GM19438 (cell line): ENCODE measurements around the gene BRME1.
A peak's percentile ranks its signal among the peaks of the same experiment; 100 is the strongest.

Experiments used
- ATAC-seq: cut with Tn5 transposase; IDR thresholded peaks from one replicate; pipeline ENCODE4 v1.9.1; 2021; ENCODE audit warnings: low read depth; ENCODE audit not compliant: unreplicated experiment

BRME1 gene

DNA sequence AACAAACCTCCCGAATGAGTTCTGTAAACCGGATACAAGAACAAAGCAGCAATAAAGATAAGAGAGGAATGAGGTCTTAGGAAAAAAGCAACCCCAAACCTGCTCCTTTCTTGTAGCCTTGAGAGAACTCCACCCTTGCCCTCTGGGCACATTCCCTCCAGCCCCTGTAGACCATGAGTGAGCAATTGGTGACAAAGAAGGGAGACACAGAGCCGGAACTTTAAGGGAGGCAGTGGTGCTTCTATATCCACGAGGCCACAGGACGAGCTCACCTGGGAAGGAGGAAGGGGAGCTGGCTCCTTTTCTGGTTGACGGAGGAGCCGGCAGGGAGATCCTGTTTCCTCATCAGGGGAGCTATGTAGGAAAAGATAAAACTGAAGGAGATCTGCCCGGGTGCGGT, 13.0 kb downstream of the BRME1 start:
- ATAC-seq = no peak

DNA sequence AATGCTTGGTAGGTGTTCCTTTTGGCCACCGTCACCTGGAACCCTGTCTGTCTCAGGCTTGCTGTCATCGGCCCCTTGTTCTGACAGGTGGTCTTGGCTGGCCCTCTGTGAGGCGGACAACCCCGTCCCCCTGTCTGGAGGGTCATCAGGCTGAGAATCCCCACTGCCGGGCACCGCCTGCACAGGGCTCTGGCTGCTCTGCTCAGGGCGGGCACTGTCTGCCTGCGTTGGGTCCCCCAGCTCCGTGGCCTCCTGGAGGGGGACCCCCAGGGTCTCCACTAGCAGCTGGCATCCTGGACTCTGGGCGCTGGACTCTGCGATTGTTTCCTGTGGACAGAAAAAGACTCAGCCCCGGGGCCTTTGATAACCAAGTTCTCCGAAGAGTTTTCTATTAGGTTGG, 15.8 kb downstream of the BRME1 start:
- no peak for ATAC-seq

DNA sequence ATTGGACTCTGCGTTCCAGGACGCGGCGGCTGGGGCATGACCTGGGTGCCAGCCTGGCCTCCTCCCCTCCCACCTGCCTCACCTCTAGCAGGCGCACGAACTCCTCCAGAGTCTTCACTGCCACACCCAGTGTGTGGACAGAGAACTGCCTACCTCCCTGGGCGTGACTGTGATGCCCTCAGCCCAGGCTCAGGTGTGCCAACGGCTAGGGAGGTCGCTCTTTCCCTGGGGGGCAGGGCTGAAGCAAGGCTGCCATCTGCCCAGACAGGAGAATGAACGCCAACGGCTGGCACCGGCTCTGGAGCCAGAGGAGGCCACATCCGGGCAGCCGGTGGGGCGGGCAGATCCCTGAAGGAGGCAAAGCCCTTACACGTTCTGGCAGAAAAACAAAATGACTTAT, 17.6 kb downstream of the BRME1 start:
- no peak for ATAC-seq

DNA sequence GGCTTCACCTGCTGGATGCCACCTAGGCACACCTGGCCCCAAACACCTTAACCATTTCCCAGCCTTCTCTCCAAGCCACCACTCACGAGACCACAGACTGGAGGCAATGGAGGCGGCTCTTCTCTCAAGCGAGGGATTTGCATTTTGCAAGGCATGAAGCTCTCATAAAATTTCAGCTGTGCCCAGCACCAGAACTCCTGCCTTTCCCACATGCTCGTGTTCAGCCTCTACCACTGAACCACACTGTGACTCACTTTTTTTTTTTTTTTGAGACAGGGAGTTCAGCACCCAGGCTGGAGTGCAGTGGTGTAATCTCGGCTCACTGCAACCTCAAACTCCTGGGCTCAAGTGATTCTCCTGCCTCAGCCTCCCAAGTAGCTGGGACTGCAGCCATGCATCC, 18.4 kb downstream of the BRME1 start:
- no peak for ATAC-seq

DNA sequence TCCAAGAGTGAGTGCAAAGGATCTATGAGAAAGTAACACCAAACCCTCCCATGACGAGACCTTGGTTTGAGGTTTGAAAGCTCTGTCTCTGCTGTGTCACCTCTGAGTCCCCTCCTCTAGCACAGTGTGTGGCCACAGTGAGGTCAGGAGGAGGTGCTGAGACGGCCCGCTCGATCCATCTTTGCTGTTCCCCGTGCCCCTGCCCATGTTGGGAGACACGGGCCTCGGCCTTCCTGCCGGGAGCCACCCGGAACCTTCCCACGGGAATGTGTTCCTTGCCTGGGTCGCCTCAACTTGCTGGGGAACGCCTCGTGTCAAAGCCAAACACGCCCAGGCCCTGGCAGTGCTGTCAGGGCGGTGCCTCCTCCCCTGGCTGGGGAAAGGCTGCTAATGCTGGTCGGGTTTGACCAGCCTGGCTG, 18.9 kb downstream of the BRME1 start:
- no peak for ATAC-seq

DNA sequence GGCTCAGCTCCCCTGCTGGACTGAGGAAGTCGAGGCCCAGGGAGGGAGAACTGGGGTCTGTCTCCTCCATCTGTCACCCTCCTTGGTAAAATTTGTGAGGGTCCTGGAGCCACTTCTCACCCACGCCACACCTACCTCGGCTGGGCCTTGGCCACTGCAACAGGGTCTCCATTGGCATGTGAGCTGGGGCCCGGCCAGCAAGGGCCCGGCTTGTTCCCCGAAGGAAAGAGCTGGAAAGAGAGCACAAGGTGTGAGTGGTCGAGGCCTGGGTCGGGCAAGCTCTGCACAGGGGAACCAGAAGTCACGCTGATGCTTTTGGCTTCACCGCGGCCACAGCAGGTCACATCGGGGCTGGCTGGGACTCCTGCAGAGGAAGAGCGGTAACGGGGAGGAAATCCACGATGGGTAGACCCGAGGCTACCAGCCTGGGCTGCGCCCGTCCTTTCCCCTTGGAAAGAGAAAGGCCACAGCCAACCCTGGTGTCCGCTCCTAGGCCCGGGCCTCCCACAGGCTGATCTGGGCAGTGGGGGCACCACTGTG, 20.0 kb downstream of the BRME1 start:
- no peak for ATAC-seq

DNA sequence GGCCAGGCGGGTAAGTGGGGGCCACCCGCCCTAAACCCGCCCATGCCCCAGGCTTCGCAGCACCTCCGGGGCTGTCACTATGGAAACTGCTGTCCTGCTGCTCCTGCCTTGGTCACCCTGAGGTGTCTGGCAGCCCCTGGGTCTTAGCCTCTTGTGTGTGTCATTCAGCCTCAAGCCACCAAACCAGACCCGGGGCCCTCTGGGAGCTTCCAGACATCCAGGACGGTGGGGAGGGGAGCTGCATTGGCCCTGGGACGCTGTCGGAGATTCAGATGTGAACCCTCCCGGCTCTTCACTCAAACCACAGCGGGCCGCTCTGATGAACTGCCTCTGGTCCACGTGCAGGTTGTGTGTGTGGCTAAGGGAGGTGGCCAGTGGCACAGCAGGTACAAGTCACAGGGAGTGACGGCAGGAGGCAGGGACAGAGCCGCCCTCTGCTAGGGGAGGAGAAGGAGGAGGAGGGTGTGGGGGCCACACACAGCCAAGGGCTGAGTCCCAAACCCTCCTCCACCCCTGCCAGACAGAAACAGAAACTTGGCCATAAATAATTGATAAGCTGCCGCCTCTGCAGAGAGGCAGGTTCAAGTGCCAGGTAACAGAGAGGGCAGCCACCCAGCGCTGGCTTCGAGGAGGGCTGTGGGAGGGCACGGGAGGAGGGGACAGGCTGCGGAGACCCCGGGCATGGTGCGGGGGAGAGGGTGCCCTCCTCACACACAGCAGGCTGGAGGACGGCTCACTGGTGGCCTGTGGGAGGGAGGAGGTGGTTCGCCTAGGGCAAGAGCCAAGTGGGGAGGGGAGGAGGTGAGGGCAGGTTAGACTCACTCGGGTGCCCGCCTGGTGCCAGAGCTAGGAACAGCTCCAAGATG, 21.0 kb downstream of the BRME1 start:
- ATAC-seq = no peak

DNA sequence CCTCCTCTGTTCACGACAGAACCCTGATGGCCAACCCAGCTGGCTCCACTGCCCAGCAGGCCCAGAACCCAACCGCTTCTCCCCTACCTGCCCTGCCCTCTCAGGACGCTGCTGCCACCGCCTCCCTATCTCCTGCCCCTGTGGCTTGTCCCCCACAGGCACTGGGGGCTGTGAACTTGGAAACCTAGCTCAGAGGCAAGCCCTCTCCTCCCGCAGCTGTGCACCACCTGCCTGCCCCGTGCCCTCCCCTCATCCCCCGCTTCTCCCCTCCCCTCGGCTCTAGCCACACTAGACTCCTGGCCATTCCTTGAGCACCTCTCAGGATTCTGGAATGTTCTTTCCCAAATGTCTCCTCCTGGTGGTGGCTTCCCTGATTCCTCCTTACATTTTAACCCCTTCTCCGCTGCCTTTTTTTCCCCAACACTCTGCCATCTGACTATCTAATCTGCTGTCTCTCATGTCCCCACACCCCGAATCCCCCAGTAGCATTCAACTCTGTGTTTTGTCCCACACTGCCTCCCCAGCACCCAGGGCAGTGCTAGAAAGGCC, 22.3 kb downstream of the BRME1 start:
- ATAC-seq = no peak

DNA sequence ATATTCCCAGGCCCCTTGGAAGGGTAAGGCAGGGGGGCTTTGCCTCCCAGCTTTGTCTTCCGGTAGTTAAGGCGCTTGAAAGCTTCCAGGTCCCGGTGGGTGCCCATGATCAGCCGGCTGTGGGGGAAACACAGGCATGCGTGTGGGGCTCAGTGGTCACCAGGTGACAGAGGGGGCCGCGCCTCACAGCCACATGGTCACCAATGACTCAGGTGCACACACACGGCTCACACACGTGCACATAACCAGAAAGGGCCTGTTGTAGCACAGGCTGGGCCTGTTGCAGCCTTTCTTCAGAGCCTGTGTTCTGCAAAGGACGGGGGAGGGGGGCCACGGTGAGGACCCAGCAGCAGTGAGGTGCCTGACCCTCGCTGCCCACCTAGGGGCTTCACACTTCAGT, 23.1 kb downstream of the BRME1 start:
- ATAC-seq = no peak

DNA sequence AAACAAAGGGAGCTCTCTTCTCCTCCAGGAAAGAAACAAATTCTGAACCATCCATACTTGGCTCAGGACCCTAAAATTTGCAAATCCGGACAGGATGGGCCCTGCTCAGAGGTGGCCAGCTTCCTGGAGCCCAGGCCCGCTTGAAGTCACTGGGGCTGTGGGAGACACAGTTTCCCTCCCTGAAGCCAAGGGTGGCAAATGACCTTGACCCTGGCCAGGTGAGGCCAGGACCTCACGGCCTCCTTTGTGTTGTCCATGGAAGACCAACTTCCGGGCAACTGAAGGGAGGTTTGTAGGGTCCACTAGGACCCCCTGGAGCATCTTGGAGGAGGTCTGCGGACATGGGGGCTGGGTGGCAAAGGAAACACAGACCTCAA, 23.5 kb downstream of the BRME1 start:
- ATAC-seq = no peak

DNA sequence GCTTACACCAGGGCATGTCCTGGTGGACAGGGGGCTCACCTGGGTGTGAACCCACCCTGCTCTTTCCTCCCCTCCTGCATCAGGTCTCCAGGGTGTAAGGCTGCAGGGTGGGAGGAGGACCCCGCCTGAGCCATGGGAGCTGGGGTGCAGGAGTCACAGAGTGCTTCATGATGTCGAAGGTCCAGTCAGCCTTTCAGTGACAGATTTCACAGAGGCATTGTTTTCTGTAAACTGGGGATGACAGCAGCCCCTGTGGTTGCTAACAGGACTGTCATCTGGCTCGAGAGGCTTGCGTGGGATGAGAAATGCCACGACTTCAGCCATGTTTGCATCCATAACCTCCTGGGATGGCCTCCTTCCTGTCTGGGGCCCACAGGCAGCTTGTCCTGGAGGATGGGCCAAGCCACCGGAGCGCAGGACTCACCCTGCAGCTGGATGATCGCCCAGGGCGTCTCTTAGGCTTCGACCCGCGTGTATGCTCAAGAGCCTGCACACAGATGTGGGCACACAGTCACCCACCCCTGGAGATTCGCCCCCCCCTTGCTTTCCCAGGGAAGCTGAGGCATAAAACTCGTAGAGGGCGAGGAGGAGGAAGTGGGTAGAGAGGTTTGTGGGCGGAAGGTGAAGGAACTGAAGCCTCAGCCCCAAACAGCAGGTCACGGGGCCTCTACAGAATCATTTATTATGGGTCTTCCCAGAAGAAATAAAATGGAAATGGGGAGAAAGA, 24.1 kb downstream of the BRME1 start:
- no peak for ATAC-seq

DNA sequence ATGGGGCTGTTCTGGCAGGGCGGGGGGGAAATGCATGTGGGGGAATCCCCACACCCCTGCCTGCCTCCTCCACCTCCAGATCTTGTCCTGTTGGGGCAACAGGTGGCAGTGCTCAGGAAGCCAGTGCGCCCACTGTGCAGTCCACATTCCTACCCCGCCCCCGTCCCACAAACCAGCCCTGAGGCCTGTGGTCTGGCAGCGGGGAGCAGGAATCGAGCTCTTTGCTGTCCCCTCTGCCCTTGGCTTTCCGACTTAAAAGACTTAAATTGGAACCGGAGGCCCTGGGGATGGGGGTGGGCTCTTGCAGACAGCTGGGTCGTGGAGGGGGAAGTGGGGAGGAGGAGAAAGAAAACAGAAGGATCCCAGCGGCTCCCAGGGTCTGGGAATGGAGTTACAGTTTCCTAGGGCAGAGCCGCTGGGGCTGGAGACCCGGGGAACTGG, 24.6 kb downstream of the BRME1 start:
- no peak for ATAC-seq

DNA sequence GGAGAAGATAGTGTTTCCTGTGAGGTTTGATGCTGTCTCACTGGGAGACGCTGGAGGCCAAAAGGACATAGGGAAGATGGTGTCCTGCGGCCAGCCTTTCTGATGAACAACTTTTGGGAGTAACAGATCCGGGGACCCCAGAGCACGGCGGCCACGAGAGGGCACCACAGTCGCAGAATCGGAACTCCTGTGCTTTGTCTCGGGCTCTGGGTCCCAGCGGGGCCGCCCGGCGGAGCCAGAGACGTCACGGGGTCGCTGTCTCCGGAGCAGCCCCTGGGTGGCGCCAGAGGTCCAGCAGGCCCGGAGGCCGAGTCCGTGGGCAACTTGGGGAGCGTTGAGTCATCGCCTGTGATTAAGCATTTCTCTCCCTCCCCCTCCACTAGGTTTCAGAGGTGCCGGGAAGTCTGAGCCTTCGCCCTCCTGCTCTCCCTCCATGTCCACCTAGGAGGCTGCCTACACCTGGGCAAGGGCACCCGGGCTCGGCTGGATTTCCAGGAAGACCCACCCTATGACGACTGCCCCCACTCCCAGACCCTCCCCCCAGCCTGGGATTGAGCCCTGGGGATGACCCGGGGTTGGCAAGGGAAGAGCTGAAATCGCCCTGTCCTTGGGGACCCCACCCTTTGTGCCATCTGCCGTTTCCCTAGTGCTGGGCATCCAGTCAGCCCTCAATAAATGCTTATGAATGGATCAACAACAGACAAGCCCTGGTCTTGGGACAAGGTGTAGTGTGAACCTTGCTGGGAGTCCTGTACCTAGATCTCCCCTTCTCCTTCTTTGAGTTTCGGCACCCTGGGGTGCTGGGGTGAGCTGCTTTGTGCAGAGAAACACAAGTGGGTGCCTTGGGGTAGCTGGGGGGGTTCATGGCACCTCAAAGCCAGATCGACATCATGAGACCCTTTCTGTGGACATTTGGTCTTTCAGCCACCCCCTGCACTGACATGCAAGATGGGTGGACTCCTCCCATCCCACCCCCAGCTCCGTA, 25.6 kb downstream of the BRME1 start:
- peak; percentile 59 for ATAC-seq

DNA sequence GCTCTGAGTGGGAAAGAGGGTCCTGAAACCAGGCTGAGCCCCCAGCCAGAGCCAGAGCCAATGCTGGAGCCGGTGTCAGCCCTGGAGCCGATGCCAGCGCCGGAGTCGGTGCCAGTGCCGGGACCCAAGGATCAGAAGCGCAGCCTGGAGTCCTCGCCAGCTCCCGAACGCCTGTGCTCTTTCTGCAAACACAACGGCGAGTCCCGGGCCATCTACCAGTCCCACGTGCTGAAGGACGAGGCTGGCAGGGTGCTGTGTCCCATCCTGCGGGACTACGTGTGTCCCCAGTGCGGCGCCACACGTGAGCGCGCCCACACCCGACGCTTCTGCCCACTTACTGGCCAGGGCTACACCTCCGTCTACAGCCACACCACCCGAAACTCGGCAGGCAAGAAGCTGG, 28.6 kb downstream of the BRME1 start:
- no peak for ATAC-seq

DNA sequence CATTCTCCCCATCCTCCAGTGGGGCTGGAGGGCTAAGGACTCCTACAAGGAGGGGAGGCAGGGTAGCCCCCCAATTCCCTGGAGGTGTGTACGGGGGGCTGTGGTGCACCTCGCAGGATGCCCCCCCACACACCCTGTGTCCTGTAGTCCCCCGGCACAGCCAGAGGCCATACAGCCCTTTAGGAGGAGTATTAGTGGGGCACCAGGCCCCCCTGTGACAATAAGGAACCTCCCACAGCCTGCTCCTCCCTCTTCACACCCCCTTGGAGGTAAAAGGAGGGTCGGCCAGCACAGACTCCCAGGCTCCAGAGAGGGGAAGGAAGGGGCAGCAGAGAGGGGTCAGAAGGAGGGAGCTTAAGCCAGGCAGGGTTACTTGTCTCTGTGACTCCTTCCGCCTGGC, 29.1 kb downstream of the BRME1 start, which contains the start of gene NANOS3:
Gene NANOS3, plus strand, starts transcription at position 301 of the 400 bp plus-strand sequence. CDS start 115 bp downstream, outside the sequence.
- ATAC-seq = no peak

DNA sequence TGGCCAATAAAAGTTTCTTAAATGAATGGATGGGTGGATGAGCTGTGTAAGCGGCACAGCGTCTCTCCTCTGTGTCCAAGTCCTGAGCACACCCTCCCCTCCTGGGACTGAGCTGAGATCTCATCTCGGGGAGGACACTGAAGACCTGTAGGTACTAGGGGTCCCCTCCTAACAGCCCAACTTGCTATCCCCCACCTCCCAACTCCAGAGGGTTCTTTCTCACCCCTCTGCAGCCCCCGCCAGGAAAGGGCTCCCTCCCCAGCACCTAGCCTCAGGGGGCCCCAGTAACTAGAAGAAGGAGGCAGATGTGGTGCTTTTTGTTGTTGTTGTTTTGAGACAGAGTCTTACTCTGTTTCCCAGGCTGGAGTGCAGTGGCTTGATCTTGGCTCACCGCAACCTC, 30.1 kb downstream of the BRME1 start:
- ATAC-seq = no peak

DNA sequence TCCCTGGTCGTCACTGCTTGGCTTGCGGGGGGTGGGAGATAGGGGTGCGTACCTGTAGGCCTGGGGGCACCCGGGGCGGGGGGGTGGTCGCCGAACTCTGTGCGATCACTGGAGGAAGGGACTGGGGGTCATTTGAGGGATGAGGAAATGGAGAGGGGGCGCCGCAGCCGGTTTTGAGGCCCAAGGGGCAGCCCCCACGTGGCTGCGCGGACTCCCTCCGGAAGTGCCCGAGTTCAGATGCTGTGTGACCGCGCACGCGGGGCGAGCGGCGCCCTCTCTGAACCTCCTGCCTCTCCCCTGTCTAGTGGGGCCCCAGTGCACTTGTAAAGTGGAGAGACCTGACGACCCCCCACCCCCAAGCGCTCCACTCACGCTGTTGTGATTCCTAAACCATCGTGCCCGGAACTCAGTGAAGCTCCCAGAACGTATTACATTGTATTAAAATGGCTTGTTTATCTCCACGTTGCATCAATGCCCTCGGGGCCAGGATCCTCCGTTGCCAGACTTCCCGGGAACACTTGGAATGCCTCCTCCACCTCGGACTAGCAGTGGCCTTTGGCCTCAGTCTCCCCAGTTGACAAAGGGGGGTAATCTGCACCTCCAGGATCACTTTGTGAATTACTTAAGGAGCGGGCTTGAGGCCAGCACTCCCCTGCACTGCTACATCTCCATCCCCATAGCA, 31.9 kb downstream of the BRME1 start:
- no peak for ATAC-seq

DNA sequence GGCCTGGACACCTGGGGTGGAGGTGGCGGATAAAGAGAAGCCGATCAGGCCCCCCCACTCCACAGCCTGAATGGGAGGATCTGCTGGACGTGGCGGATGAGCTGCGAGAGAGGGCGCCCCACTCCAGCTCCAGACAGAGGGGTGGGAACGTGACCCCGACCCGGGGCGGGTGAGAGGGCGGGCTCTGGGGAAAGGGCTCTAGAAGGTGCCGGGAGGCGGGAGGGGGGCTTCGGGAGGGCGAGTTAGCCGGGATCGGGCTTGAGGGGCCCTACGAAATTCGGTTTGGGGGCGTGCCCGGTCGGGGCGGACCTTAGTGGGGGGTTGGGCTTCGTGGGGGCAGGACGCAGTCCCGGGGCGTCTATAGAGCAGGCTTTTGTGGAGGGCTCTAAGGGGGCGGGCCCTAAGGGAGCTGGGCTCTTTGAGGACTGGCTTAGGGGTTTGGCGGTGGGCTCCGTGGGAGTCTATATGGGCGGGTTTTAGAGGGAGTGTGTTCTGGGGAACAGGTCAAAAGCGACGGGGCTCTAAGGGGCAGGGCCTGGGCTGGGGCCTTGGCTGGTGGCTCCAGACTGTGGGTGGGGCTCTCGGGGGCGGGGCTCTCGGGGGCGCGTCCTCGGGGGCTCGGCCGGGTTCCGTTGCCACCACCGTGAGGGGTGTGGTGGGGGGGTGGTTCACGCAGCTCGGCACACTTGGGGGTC, 33.1 kb downstream of the BRME1 start:
- ATAC-seq = no peak

DNA sequence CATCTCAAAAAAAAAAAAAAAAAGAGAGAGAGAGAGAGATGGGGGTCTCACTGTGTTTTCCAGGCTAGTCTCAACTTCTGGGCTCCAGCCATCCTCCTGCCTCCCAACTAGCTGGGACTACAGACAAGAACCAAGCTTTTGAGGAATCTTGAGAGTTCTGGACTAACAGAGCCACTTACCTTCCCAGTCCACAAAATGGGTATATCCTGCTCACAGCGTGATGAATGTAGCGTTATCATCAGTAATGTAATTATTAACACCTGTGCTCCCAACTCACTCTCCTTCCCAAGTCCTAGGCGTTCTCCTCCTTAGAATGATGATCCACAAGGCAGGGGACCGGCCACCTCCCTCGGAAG, 33.6 kb downstream of the BRME1 start:
- ATAC-seq = no peak
